Lower leg skin (tissue), 4 donors: ENCODE data around the gene RNF13. TPM values are rescaled to one million over a fixed set of nuclear protein-coding genes. Genes with fewer than 3 reads are reported as not detected.

Experiments used
- DNase-seq, 2 donors: peaks; one replicate each; pipeline ENCODE4 v3.0.0-alpha.2; 2019; ENCODE audit warnings: low spot score in 2 of 2
- H3K4me3 ChIP-seq: fragments of 200-600 bp; sonication (generic); 2 replicates; pipeline ENCODE4 v1.5.1; 2017; ENCODE audit warnings: mild to moderate bottlenecking, low read depth; ENCODE audit not compliant: poor library complexity, severe bottlenecking
- CTCF ChIP-seq, 3 donors: fragments of 450-650 bp; IDR thresholded peaks; one replicate each; pipeline ENCODE4 v1.5.1; 2016; ENCODE audit warnings: antibody characterized with exemption in 3 of 3, mild to moderate bottlenecking in 3 of 3, moderate library complexity in 2 of 3
- POLR2A ChIP-seq, 2 donors: fragments of 450-650 bp; IDR thresholded peaks; one replicate each; pipeline ENCODE4 v1.6.1; 2016 to 2017; ENCODE audit warnings: antibody characterized with exemption in 2 of 2, mild to moderate bottlenecking in 1 of 2, moderate library complexity in 1 of 2
- WGBS, 2 donors: methylation state at CpG; one replicate each; pipeline ENCODE4 v1.1.5; 2018; 5-methylcytosine and 5-hydroxymethylcytosine counted together
- intact Hi-C: fragments of 100-400 bp; cut with DNase I; formaldehyde crosslinking; loops from one replicate; pipeline ENCODE4 v1.15.0; 2023; ENCODE audit warnings: low total_unique reads
- total RNA-seq, 4 donors: library from RNA; depleted of rRNA; stranded (reverse); fragments of >200 nt; gene quantifications; one replicate each; pipeline ENCODE4 v1.1.0, GENCODE V29; 2016

RNF13 gene
- total RNA-seq, 4 donors from 2014 or later: 53.1 to 101 (median 86.5) TPM

- DNase-seq: no peak
- H3K4me3 ChIP-seq: no peak overlapping the region
- intact Hi-C loops: no loop called here
- 90 to 94% methylated on average over 6 of the region's 6 CpGs for WGBS, 2 donors
- TF ChIP-seq CTCF (IDR thresholded peaks at IDR 0.05) (no peak), POLR2A (IDR thresholded peaks at IDR 0.05) (no peak)
Measured at GRCh38 chr3:149768704-149769103, 44.3 kb upstream of the RNF13 start.

GRCh38 chr3:149770246-149770645 is 42.8 kb upstream of the RNF13 start:
- no peak for DNase-seq
- intact Hi-C loops: no loop called here
- WGBS, 2 donors: 91 to 95% methylated on average over 2 of the region's 2 CpGs
- H3K4me3 ChIP-seq: no peak overlapping the region
- TF ChIP-seq POLR2A (IDR thresholded peaks at IDR 0.05) (no peak), CTCF (IDR thresholded peaks at IDR 0.05) (no peak)

- intact Hi-C loops: no loop called here
- WGBS, 2 donors: 56 to 57% methylated on average over 8 of the region's 8 CpGs
- H3K4me3 ChIP-seq: no peak overlapping the region
- peak in 1 of 2 donors; percentile 20 for DNase-seq
- TF ChIP-seq POLR2A (IDR thresholded peaks at IDR 0.05) (no peak), CTCF (IDR thresholded peaks at IDR 0.05) (no peak)
Measured at GRCh38 chr3:149771652-149772271, 41.3 kb upstream of the RNF13 start.

GRCh38 chr3:149772861-149773260 is 40.2 kb upstream of the RNF13 start:
- intact Hi-C loops: no loop called here
- no peak overlapping the region for H3K4me3 ChIP-seq
- no peak for DNase-seq

GRCh38 chr3:149776170-149776569 is 36.8 kb upstream of the RNF13 start:
- intact Hi-C loops: no loop called here
- DNase-seq: no peak
- WGBS, 2 donors: 82 to 94% methylated on average over 1 of the region's 1 CpG

More at GRCh38 chr3:149772861-149773260, 40.2 kb upstream of the RNF13 start:
- TF ChIP-seq POLR2A (IDR thresholded peaks at IDR 0.05) (no peak), CTCF (IDR thresholded peaks at IDR 0.05) (no peak)
- WGBS, 2 donors: 90 to 94% methylated on average over 2 of the region's 2 CpGs

More at GRCh38 chr3:149776170-149776569, 36.8 kb upstream of the RNF13 start:
- no peak overlapping the region for H3K4me3 ChIP-seq
- TF ChIP-seq POLR2A (IDR thresholded peaks at IDR 0.05) (no peak), CTCF (IDR thresholded peaks at IDR 0.05) (no peak)
